Muscle of leg (tissue), 11 donors: Measurements from ENCODE around the gene CRHR1. TPM values are rescaled to one million over a fixed set of nuclear protein-coding genes. Genes with fewer than 3 reads are reported as not detected.

Experiments used
- DNase-seq: peaks from one replicate; pipeline ENCODE4 v3.0.0; 2013
- H3K27ac ChIP-seq: one replicate; pipeline ENCODE4 v1.5.1; 2013; ENCODE audit warnings: mild to moderate bottlenecking, low read length, control low read depth
- H3K27me3 ChIP-seq: one replicate; pipeline ENCODE4 v1.6.1; 2013; ENCODE audit warnings: low read length; ENCODE audit not compliant: control insufficient read depth, insufficient read depth
- H3K36me3 ChIP-seq: one replicate; pipeline ENCODE4 v1.6.1; 2013; ENCODE audit warnings: low read length; ENCODE audit not compliant: control insufficient read depth, insufficient read depth
- H3K4me1 ChIP-seq: one replicate; pipeline ENCODE4 v1.6.1; 2013; ENCODE audit warnings: low read length; ENCODE audit not compliant: control insufficient read depth, insufficient read depth
- H3K4me3 ChIP-seq: one replicate; pipeline ENCODE4 v1.5.1; 2013; ENCODE audit warnings: low read length, control low read depth
- H3K9me3 ChIP-seq: replicated peaks from 2 replicates; pipeline ENCODE4 v1.6.1; 2013; ENCODE audit warnings: low read depth, low read length; ENCODE audit not compliant: control insufficient read depth
- WGBS: methylation state at CpG from one replicate; pipeline ENCODE4 v1.1.5; 2013; ENCODE audit warnings: missing lambda C conversion rate; ENCODE audit not compliant: insufficient coverage; 5-methylcytosine and 5-hydroxymethylcytosine counted together
- polyA plus RNA-seq, 8 donors: library from polyadenylated mRNA; unstranded; fragments of 120-200 nt; gene quantifications; one replicate each; pipeline versions ENCODE4 v1.2.1 to v1.2.3, GENCODE V29; 2013; ENCODE audit warnings: inconsistent platforms in 1 of 8, low replicate concordance in 1 of 8; ENCODE audit not compliant: insufficient read length in 8 of 8, insufficient read depth in 1 of 8
- total RNA-seq: library from RNA; stranded (reverse); fragments of 120-200 nt; gene quantifications from one replicate; pipeline ENCODE4 v1.2.4, GENCODE V29; 2013

The CRHR1 gene
- total and polyA plus RNA-seq, 9 donors = 0.09 to 0.98 (median 0.52) TPM; not detected in 5

- DNase-seq = no peak
- no peaks in the 10 kb centered on the region for H3K9me3 ChIP-seq
- no peaks in the 10 kb centered on the region for H3K4me1 ChIP-seq
- peaks cover 17% of the 10 kb centered on the region for H3K27me3 ChIP-seq
- H3K36me3 ChIP-seq = no peaks in the 10 kb centered on the region
- WGBS = 20% methylated on average over 1 of the region's 7 CpGs
- no peak overlapping the region for H3K27ac ChIP-seq
- H3K4me3 ChIP-seq = no peak overlapping the region
Measured at GRCh38 chr17:45841883-45842525, 57.9 kb downstream of the CRHR1 start.

- Histone ChIP-seq H3K27ac (no peak overlapping the region), H3K36me3 (no peaks in the 10 kb centered on the region), H3K4me3 (no peak overlapping the region), H3K4me1 (peaks cover 2% of the 10 kb centered on the region), H3K9me3 (no peaks in the 10 kb centered on the region), H3K27me3 (peaks cover 7% of the 10 kb centered on the region)
- no peak for DNase-seq
- no CpG with 5 or more reads among the region's 4 CpGs for whole genome bisulfite sequencing
Measured at GRCh38 chr17:45843722-45844121, 59.6 kb downstream of the CRHR1 start.

GRCh38 chr17:45844695-45845375 lies 60.7 kb downstream of the CRHR1 start, which contains the start of gene SPPL2C:
Gene SPPL2C (plus strand): TSS chr17:45844881. CDS start chr17:45844907, 26 bp downstream.
- H3K9me3 ChIP-seq = no peaks in the 10 kb centered on the region
- peaks cover 6% of the 10 kb centered on the region for H3K27me3 ChIP-seq
- H3K4me3 ChIP-seq = no peak within 1 kb of the TSS
- no peak for DNase-seq
- H3K4me1 ChIP-seq = peaks cover 4% of the 10 kb centered on the region
- H3K27ac ChIP-seq = no peak within 1 kb of the TSS
- no peaks in the 10 kb centered on the region for H3K36me3 ChIP-seq
- 78% methylated on average over 25 of the region's 25 CpGs for WGBS

- 82% methylated on average over 35 of the region's 35 CpGs for WGBS
- Histone ChIP-seq H3K27me3 (peaks cover 3% of the 10 kb centered on the region), H3K4me3 (no peak overlapping the region), H3K9me3 (no peaks in the 10 kb centered on the region), H3K4me1 (peaks cover 4% of the 10 kb centered on the region), H3K36me3 (no peaks in the 10 kb centered on the region), H3K27ac (no peak overlapping the region)
- no peak for DNase-seq
Measured at GRCh38 chr17:45845376-45846185, 61.5 kb downstream of the CRHR1 start.

- H3K27me3 ChIP-seq = peaks cover 3% of the 10 kb centered on the region
- no peaks in the 10 kb centered on the region for H3K36me3 ChIP-seq
- no peak for DNase-seq
- H3K4me1 ChIP-seq = peaks cover 4% of the 10 kb centered on the region
- no peak overlapping the region for H3K4me3 ChIP-seq
- WGBS = 90% methylated on average over 10 of the region's 10 CpGs
- no peak overlapping the region for H3K27ac ChIP-seq
- H3K9me3 ChIP-seq = no peaks in the 10 kb centered on the region
Measured at GRCh38 chr17:45846223-45846622, 62.1 kb downstream of the CRHR1 start.

GRCh38 chr17:45846646-45847045 lies 62.5 kb downstream of the CRHR1 start:
- no peaks in the 10 kb centered on the region for H3K36me3 ChIP-seq
- 80% methylated on average over 8 of the region's 9 CpGs for WGBS
- DNase-seq = no peak
- no peaks in the 10 kb centered on the region for H3K9me3 ChIP-seq
- no peak overlapping the region for H3K4me3 ChIP-seq
- H3K4me1 ChIP-seq = peaks cover 4% of the 10 kb centered on the region
- H3K27me3 ChIP-seq = peaks cover 4% of the 10 kb centered on the region
- no peak overlapping the region for H3K27ac ChIP-seq

- DNase-seq = no peak
- 91% methylated on average over 3 of the region's 4 CpGs for WGBS
- Histone ChIP-seq H3K4me3 (no peak overlapping the region), H3K36me3 (no peaks in the 10 kb centered on the region), H3K27me3 (peaks cover 7% of the 10 kb centered on the region), H3K9me3 (no peaks in the 10 kb centered on the region), H3K4me1 (peaks cover 4% of the 10 kb centered on the region), H3K27ac (no peak overlapping the region)
Measured at GRCh38 chr17:45847101-45847500, 63.0 kb downstream of the CRHR1 start.

GRCh38 chr17:45847747-45848146 lies 63.6 kb downstream of the CRHR1 start:
- Histone ChIP-seq H3K4me1 (peaks cover 4% of the 10 kb centered on the region), H3K36me3 (no peaks in the 10 kb centered on the region), H3K9me3 (no peaks in the 10 kb centered on the region), H3K27me3 (peaks cover 13% of the 10 kb centered on the region), H3K27ac (no peak overlapping the region), H3K4me3 (no peak overlapping the region)
- WGBS = 67% methylated on average over 1 of the region's 5 CpGs
- no peak for DNase-seq

GRCh38 chr17:45848405-45848804 lies 64.3 kb downstream of the CRHR1 start:
- peaks cover 13% of the 10 kb centered on the region for H3K27me3 ChIP-seq
- no peaks in the 10 kb centered on the region for H3K36me3 ChIP-seq
- no peak for DNase-seq
- WGBS = 77% methylated on average over 9 of the region's 9 CpGs
- H3K4me3 ChIP-seq = no peak overlapping the region
- no peaks in the 10 kb centered on the region for H3K9me3 ChIP-seq
- H3K27ac ChIP-seq = no peak overlapping the region
- H3K4me1 ChIP-seq = peaks cover 4% of the 10 kb centered on the region
